ENCODE measurements around the gene ZNF521.
"Not testable (repeated sequence)": the region's sequence is repeated elsewhere in the genome, so short reads cannot be mapped to it uniquely, and the experiment has no call there.

The ZNF521 gene

GRCh38 chr18:25067275-25068025 is 284.5 kb downstream of the ZNF521 start:
- no peak for DNase-seq

GRCh38 chr18:25066516-25066915 is 285.4 kb downstream of the ZNF521 start:
- DNase-seq, result no peak

GRCh38 chr18:25062720-25063119 is 289.2 kb downstream of the ZNF521 start:
- DNase-seq, result peak; percentile 8

DNA sequence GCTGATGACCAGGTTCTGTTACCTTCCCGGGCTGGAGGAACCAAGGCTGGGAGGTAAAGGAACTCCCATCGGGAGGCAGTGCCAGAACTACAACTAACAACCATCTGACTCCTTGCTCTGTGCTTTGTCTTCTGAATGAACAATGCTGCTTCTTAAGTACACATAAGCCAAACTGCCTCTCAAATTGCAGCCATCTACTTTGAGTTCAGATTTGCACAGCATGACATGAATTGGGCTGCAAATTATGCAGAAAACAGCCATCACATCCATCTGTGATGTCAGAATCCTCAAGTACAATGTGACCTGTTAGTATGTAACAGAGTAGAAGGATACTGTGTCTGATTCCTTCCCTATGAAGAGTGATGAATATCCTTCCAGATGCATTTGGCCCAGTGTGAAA is 290.6 kb downstream of the ZNF521 start:
- no peak for DNase-seq

- DNase-seq, result no peak
These were observed 293.4 kb downstream of the ZNF521 start for GRCh38 chr18:25058521-25058920.

DNA sequence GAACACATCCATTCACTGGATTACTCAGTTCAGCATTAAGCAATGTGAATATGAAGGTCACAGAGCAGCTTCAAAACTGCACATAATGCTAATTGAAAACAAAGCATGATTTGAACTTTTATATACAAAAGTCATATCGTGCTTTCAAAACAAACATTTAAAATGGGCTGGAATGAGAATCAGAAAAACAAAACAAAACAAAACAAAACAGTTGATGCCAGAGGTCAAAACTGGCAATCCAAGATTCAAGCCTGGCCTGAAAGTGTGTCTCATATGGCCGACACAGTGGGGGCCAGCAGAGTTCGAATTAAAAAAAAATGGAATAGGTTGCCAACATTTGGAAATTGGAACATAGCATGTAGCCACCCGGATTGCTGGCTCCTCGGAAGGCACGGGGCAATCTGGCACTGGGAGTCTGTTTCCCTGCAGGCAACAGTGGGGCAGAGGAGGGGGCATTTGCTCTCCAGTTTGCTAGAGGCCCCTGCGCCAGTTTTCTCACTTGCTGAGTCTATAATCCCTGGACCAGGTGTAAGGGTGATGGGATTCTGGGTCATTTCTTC is 294.4 kb downstream of the ZNF521 start:
- no peak for DNase-seq

DNA sequence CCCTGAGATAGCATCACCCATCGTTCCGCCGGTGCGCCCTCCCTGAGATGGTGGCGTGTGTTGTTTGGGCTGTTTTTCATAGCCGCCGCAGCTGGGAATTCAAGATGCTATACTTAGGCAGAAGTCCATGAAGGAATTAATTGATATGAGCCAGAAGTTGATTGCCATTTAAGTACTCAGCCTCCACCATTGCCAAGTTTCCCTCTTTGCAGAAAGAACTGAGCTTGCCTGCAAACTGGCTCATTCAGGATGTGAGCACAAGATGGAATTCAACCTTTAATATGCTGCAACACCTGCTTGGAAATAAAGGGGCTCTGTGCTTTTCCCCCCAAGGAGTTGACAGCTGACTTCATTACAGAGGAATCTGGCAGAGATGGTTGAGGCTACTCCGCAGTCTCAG is 295.5 kb downstream of the ZNF521 start:
- no peak for DNase-seq

DNA sequence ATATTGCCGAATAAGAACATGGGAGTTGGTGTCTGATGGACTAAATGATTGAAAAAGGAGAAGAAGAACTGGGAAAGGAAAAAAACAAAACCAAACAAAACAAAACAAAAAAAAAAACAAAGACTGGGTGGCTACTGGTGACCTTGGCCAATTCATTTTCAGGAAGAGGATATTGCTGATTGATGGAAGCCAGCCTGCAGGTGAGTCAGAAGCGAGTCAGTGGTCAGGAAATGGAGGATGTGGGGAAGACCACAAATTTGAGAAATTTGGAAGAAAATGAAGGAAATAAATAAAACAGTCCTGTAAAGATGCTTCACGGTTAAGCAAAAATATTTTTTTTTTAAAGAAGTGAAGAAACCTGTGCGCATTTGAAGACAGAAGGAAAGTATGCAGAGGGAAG is 296.9 kb downstream of the ZNF521 start:
- DNase-seq, result no peak

DNA sequence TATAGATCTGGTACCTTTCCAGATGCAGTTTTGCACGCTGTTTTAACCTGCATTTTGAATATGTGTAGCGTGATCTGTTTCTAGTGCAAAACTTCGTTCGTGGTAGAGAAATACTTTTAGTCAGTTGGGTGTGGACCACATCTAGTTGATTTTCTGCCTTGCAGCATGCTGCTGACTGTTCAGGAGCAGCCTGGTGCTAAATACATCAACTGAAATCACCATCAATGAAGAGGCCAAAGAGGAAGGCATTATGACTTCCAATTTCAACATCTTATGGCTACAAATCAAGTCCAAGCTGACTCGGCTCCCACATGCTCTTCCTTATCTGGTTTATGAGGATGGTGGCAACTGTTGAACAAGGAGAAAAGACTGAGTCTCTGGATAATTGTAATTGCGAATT is 298.5 kb downstream of the ZNF521 start:
- no peak for DNase-seq

- no peak for DNase-seq
These were observed 299.4 kb downstream of the ZNF521 start for GRCh38 chr18:25052511-25052921.

DNA sequence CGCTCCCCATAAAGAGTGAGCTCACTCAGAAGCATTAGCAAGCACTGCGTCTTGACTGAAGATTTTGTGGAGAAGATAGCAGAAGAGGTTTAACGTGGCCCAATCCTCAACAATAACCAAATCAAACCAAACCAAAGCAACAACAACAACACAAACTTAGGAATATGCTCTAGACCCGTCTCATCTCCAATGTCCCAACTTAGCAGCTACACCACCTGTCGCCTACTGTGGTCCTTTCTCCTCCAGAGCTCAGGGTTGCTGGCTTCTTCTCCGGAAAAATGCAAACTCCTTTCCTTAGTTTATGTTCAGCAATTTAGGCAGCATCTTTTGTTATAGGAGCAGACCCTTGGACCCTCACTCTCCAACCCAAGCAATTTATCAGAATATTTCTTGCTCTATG is 301.4 kb downstream of the ZNF521 start:
- DNase-seq, result no peak

DNA sequence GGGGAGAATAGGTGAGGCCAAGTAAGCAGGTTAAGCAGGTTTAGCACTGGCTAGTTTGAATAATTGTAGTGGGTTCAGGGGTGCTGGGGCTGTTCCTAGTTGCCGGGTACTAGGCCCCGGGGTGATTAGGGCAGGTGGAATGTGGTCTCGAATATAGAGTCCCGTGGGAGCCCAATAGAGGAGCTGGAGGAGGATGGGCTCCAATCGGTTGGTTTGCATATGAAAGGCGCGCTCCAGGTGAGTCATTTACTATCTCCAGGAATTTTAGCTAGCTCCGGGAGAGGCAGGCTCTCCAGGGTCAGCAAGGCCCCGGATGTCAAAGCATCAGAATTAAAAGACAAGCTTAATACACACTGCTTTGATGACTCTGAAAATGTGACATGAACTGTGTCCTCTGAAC is 304.0 kb downstream of the ZNF521 start:
- no peak for DNase-seq

DNA sequence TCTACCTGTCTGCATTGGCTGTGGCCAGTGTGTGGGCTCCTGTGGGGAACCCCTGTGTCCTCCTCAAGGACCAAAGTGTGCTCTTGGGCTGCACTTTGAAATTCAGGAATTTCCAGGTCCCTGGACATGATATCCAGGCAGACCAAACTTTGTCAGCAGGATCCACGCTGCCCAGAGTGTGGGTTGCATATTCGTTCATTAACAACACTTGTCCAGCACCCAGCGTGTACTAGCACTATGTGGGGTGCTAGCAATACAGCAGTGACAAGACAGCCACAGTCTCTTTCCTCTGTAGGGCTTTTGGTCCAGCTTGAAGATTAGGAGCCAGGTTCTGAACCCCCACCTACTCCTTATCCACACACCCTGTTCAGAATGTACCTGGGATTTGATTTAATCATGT is 304.5 kb downstream of the ZNF521 start:
- DNase-seq, result no peak

DNA sequence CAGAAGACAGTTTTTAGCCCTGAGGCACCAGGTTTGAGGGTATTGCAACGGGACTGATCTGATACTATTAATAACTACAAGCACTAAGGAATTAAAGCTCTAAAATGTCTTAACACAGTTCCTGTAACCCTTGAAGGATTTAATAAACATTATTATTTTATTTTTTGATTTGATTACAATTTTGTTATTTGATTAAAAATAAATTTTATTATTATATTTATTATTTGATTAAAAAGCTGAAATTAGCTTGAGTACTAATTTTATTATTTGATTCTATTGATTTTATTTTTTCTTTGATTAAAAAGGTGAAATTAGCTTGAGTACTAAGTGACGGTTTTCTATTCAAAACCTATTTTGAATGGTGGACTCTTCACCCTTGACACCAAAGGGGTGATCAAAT is 307.3 kb downstream of the ZNF521 start:
- no peak for DNase-seq

DNA sequence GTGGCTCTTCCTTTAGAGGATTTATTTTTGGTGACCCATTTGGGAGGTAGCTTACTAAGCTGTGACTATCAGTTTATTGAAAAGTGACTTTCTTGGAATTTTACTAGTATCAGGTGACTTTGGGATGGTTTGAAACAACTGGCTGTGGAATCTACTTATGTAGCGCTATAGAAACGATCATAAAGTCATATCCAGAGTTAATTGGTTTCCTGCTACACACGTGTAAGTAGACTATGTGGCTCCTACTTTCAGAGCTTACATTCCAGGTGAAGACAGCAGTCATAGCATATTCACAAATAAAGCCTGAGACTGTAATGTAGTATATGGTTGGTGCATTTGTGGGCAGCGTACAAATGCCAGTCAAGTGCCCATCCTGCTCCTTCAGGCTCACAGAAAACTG is 308.9 kb downstream of the ZNF521 start:
- no peak for DNase-seq

- DNase-seq, result peak; percentile 5
These were observed 309.3 kb downstream of the ZNF521 start for GRCh38 chr18:25042641-25043051.

GRCh38 chr18:25039781-25040180 is 312.2 kb downstream of the ZNF521 start:
- peak; percentile 22 for DNase-seq

- DNase-seq, result peak; percentile 37
These were observed 313.7 kb downstream of the ZNF521 start for GRCh38 chr18:25038261-25038660.

DNA sequence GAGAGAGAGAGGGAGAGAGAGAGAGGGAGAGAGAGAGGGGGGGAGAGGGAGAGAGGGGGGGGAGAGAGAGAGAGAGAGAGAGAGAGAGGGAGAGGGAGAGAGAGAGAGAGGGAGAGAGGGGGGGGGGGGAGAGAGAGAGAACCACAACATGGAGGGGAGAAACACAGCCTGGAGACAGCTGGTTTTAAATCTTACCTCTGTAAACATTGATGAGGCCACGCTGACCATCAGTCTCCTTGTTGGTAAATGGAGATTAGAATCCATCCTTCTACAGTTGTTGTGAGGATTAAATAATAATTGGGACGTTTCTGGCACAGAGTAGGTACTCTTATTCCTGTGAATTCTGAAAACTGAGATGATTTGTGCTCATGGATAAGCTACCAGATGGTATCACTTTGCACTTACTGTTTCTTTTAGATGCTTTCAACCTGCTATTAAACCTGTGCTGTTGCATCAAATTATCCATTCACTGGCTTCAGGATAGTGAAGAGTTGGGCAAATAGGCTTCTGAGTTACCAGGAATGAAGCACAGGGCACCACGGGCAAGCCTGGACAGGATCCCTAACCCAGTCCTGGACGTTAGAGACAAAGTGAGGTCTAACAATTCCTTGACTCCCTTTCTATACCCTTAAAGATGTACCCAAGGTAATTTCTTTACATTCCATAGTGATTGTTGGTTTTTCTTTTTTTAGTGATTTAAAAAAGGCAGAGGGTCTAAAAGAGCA is 318.1 kb downstream of the ZNF521 start:
- DNase-seq, result no peak

DNA sequence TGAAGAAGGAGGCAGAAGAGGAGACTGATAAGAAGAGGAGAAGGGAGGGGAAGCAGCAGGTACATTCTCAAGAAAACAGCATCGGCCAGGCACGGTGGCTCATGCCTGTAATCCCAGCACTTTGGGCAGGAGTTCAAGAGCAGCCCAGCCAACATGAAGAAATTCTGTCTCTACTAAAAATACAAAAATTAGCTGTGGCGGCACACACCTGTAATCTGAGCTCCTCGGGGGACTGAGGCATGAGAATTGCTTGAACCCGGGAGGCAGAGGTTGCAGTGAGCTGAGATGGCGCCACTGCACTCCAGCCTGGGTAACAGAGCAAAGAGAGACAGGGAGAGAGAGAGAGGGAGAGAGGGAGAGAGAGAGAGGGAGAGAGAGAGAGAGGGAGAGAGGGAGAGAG is 318.8 kb downstream of the ZNF521 start:
- DNase-seq, result not testable (repeated sequence)

- DNase-seq, result no peak
These were observed 322.2 kb downstream of the ZNF521 start for GRCh38 chr18:25029802-25030201.

- DNase-seq, result no peak
These were observed 332.0 kb downstream of the ZNF521 start for GRCh38 chr18:25019931-25020330.

- peak; percentile 62 for DNase-seq
These were observed 332.7 kb downstream of the ZNF521 start for GRCh38 chr18:25019086-25019860.

All from NCI-H82 (cell line).